GM23338 (cell line): ENCODE data around the gene CTNNA3. TPM values are rescaled to one million over a fixed set of nuclear protein-coding genes. Genes with fewer than 3 reads are reported as not detected.

Experiments used
- ATAC-seq: fragments of 200-7000 bp; cut with Tn5 transposase; 3 replicates; pipeline ENCODE4 v1.9.1; 2020
- DNase-seq: peaks from one replicate; pipeline ENCODE4 v3.0.0-alpha.2; 2015; ENCODE audit warnings: low spot score
- H2AFZ ChIP-seq: fragments of 200-600 bp; sonication (generic); 2 replicates; pipeline ENCODE4 v1.8.0; 2016; ENCODE audit warnings: antibody characterized with exemption, mild to moderate bottlenecking, moderate library complexity
- H3F3A ChIP-seq: fragments of 200-600 bp; sonication (generic); replicated peaks from 2 replicates; pipeline ENCODE4 v1.8.0; 2017; ENCODE audit warnings: antibody characterized with exemption, mixed run types, low read depth
- H3K27ac ChIP-seq: fragments of 200-600 bp; sonication (generic); 2 replicates; pipeline ENCODE4 v1.6.1; 2016; ENCODE audit warnings: low read depth
- H3K27me3 ChIP-seq: fragments of 200-600 bp; sonication (generic); 2 replicates; pipeline ENCODE4 v1.8.0; 2016; ENCODE audit warnings: mild to moderate bottlenecking, mixed run types, moderate library complexity; ENCODE audit not compliant: insufficient read depth
- H3K36me3 ChIP-seq: fragments of 200-600 bp; sonication (generic); 2 replicates; pipeline ENCODE4 v1.8.0; 2016; ENCODE audit warnings: mild to moderate bottlenecking; ENCODE audit not compliant: insufficient read depth
- H3K4me1 ChIP-seq: fragments of 200-600 bp; sonication (generic); 2 replicates; pipeline ENCODE4 v1.8.0; 2016; ENCODE audit warnings: mild to moderate bottlenecking, moderate library complexity; ENCODE audit not compliant: insufficient read depth
- H3K4me2 ChIP-seq: fragments of 200-600 bp; sonication (generic); 2 replicates; pipeline ENCODE4 v1.7.1; 2017; ENCODE audit warnings: mixed run types
- H3K4me3 ChIP-seq: fragments of 200-600 bp; sonication (generic); 2 replicates; pipeline ENCODE4 v1.6.1; 2016; ENCODE audit warnings: mixed run types
- H3K79me2 ChIP-seq: fragments of 200-600 bp; sonication (generic); replicated peaks from 2 replicates; pipeline ENCODE4 v1.8.0; 2017; ENCODE audit warnings: mild to moderate bottlenecking; ENCODE audit not compliant: insufficient read depth
- H3K9me2 ChIP-seq: fragments of 200-600 bp; sonication (generic); 2 replicates; pipeline ENCODE4 v1.8.0; 2017; ENCODE audit not compliant: insufficient read depth
- H4K20me1 ChIP-seq: fragments of 200-600 bp; sonication (generic); replicated peaks from 2 replicates; pipeline ENCODE4 v1.8.0; 2017; ENCODE audit warnings: mild to moderate bottlenecking; ENCODE audit not compliant: insufficient read depth
- H3K27ac Mint-ChIP-seq: 2 replicates; pipeline ENCODE4 v1.8.0; 2020; ENCODE audit warnings: inconsistent platforms, mild to moderate bottlenecking, moderate library complexity, mixed read lengths
- H3K27me3 Mint-ChIP-seq: 3 replicates; pipeline ENCODE4 v1.8.0; 2022; ENCODE audit warnings: low read depth, mild to moderate bottlenecking, moderate library complexity, mixed read lengths, inconsistent platforms; ENCODE audit not compliant: insufficient read depth, poor library complexity
- H3K36me3 Mint-ChIP-seq: 3 replicates; pipeline ENCODE4 v1.8.0; 2021; ENCODE audit warnings: low read depth, mild to moderate bottlenecking, inconsistent platforms, moderate library complexity, mixed read lengths
- H3K4me1 Mint-ChIP-seq: 3 replicates; pipeline ENCODE4 v1.8.0; 2020; ENCODE audit warnings: mild to moderate bottlenecking, inconsistent platforms, mixed read lengths
- H3K4me3 Mint-ChIP-seq: 3 replicates; pipeline ENCODE4 v1.8.0; 2021; ENCODE audit warnings: moderate library complexity, mild to moderate bottlenecking, inconsistent platforms, mixed read lengths
- H3K9me3 Mint-ChIP-seq: 3 replicates; pipeline ENCODE4 v1.8.0; 2020; ENCODE audit warnings: moderate library complexity, mild to moderate bottlenecking, inconsistent platforms, mixed read lengths
- CREB1 ChIP-seq: fragments of 250-450 bp; sonication (Bioruptor Pico); IDR thresholded peaks from 2 replicates; pipeline ENCODE4 v1.5.0; 2020; ENCODE audit warnings: low read depth, mild to moderate bottlenecking, moderate library complexity
- ETS1 ChIP-seq: IDR thresholded peaks from 2 replicates; pipeline ENCODE4 v1.6.1; 2016; ENCODE audit warnings: antibody characterized with exemption
- EZH2 ChIP-seq: fragments of 200-600 bp; sonication (generic); IDR thresholded peaks from one replicate; pipeline ENCODE4 v1.8.0; 2017; ENCODE audit warnings: antibody characterized with exemption, mild to moderate bottlenecking, low read depth; ENCODE audit not compliant: unreplicated experiment
- EZH2phosphoT487 ChIP-seq: fragments of 200-600 bp; sonication (generic); IDR thresholded peaks from one replicate; pipeline ENCODE4 v1.8.1; 2018; ENCODE audit warnings: antibody characterized with exemption; ENCODE audit not compliant: unreplicated experiment
- JUNB ChIP-seq: IDR thresholded peaks from one replicate; pipeline ENCODE4 v1.6.1; 2016; ENCODE audit warnings: antibody characterized with exemption; ENCODE audit not compliant: unreplicated experiment
- NANOG ChIP-seq: IDR thresholded peaks from 2 replicates; pipeline ENCODE4 v1.6.1; 2016; ENCODE audit warnings: antibody characterized with exemption, borderline replicate concordance
- STAT1 ChIP-seq: IDR thresholded peaks from one replicate; pipeline ENCODE4 v1.6.1; 2016; ENCODE audit warnings: antibody characterized with exemption; ENCODE audit not compliant: unreplicated experiment
- ZNF114 ChIP-seq: fragments of 250-450 bp; sonication (Bioruptor Pico); IDR thresholded peaks from 2 replicates; pipeline ENCODE4 v1.5.0; 2020; ENCODE audit warnings: mild to moderate bottlenecking, moderate library complexity
- ZNF331 ChIP-seq: fragments of 250-450 bp; sonication (Bioruptor Pico); IDR thresholded peaks from 2 replicates; pipeline ENCODE4 v1.5.0; 2020; ENCODE audit warnings: low read depth, mild to moderate bottlenecking, moderate library complexity
- polyA plus RNA-seq: library from polyadenylated mRNA; unstranded; fragments of >200 nt; fragmentation: Nextera tagmentation; extraction: Ambion mirVana; gene quantifications from 2 replicates; pipeline ENCODE4 v1.2.1, GENCODE V29; 2016
- total RNA-seq: library from RNA; depleted of rRNA; stranded (reverse); fragments of >200 nt; shearing (Covaris generic); gene quantifications from 2 replicates; pipeline ENCODE4 v1.2.3, GENCODE V29; 2014
- TF ChIP-seq, protein P1 (sequence below): IDR thresholded peaks from one replicate; pipeline ENCODE4 v1.6.1; 2018; ENCODE audit warnings: antibody characterized with exemption; ENCODE audit not compliant: unreplicated experiment
- TF ChIP-seq, protein P2 (sequence below), 2 experiments: fragments of 200-600 bp in 1 of 2; sonication (generic) in 1 of 2; conservative IDR thresholded peaks; 2 replicates each; pipeline versions ENCODE4 v1.5.1 to v1.6.1; 2016 to 2017; ENCODE audit warnings: antibody characterized with exemption in 2 of 2, low read depth in 2 of 2, mild to moderate bottlenecking in 2 of 2, moderate library complexity in 1 of 2

Gene CTNNA3
- total and polyA plus RNA-seq, 2 experiments from 2014 or later: 0.71 to 3.3 TPM

DNA sequence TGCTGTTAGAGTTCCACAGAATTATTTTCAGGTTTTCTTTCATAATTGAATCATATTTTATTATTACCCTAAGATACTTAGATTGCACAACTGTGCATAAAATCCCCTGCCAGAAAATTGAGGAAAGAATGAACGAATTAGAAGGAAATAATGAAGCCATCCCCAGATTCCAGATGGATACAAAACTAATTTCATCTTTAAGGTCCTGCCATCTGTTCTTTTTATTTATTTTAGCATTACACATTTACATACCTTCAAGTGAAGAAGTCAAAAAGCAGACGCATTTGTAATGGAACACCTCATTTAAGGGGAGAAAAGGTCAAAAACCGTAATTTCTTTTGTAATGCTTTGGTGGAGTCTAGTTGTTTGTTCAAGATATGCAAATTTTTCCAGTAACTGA, 847.1 kb downstream of the CTNNA3 start:
- no peaks in the 10 kb centered on the region for H4K20me1 ChIP-seq
- no peak overlapping the region for H3K27ac ChIP-seq
- TF ChIP-seq JUNB: no peak
- TF ChIP-seq ZNF331 (CRISPR knock-in tag): no peak
- no peak for TF ChIP-seq NANOG
- TF ChIP-seq ETS1: no peak
- no peak for TF ChIP-seq CREB1 (CRISPR knock-in tag)
- no peak for TF ChIP-seq EZH2
- TF ChIP-seq, protein P1, sequence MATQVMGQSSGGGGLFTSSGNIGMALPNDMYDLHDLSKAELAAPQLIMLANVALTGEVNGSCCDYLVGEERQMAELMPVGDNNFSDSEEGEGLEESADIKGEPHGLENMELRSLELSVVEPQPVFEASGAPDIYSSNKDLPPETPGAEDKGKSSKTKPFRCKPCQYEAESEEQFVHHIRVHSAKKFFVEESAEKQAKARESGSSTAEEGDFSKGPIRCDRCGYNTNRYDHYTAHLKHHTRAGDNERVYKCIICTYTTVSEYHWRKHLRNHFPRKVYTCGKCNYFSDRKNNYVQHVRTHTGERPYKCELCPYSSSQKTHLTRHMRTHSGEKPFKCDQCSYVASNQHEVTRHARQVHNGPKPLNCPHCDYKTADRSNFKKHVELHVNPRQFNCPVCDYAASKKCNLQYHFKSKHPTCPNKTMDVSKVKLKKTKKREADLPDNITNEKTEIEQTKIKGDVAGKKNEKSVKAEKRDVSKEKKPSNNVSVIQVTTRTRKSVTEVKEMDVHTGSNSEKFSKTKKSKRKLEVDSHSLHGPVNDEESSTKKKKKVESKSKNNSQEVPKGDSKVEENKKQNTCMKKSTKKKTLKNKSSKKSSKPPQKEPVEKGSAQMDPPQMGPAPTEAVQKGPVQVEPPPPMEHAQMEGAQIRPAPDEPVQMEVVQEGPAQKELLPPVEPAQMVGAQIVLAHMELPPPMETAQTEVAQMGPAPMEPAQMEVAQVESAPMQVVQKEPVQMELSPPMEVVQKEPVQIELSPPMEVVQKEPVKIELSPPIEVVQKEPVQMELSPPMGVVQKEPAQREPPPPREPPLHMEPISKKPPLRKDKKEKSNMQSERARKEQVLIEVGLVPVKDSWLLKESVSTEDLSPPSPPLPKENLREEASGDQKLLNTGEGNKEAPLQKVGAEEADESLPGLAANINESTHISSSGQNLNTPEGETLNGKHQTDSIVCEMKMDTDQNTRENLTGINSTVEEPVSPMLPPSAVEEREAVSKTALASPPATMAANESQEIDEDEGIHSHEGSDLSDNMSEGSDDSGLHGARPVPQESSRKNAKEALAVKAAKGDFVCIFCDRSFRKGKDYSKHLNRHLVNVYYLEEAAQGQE: no peak
- no peak for TF ChIP-seq EZH2phosphoT487
- TF ChIP-seq, protein P2, sequence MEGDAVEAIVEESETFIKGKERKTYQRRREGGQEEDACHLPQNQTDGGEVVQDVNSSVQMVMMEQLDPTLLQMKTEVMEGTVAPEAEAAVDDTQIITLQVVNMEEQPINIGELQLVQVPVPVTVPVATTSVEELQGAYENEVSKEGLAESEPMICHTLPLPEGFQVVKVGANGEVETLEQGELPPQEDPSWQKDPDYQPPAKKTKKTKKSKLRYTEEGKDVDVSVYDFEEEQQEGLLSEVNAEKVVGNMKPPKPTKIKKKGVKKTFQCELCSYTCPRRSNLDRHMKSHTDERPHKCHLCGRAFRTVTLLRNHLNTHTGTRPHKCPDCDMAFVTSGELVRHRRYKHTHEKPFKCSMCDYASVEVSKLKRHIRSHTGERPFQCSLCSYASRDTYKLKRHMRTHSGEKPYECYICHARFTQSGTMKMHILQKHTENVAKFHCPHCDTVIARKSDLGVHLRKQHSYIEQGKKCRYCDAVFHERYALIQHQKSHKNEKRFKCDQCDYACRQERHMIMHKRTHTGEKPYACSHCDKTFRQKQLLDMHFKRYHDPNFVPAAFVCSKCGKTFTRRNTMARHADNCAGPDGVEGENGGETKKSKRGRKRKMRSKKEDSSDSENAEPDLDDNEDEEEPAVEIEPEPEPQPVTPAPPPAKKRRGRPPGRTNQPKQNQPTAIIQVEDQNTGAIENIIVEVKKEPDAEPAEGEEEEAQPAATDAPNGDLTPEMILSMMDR (conservative IDR thresholded peaks at IDR 0.05; ENCODE audit: low read depth in 2 of 2): no peak
- no peak for TF ChIP-seq STAT1
- TF ChIP-seq ZNF114 (CRISPR knock-in tag): no peak

More for the DNA sequence above, 847.1 kb downstream of the CTNNA3 start:
- Mint-ChIP-seq H3K4me3 (no peak overlapping the region), H3K9me3 (no peaks in the 10 kb centered on the region), H3K27ac (no peak overlapping the region), H3K4me1 (peaks cover 7% of the 10 kb centered on the region; the same call in 2 of the 3 replicates), H3K36me3 (no peaks in the 10 kb centered on the region), H3K27me3 (no peaks in the 10 kb centered on the region)
- H3K79me2 ChIP-seq: no peaks in the 10 kb centered on the region
- no peak overlapping the region for H2AFZ ChIP-seq
- DNase-seq (no peak), ATAC-seq (no peak)
- no peak overlapping the region for H3K4me2 ChIP-seq
- H3K9me2 ChIP-seq: no peaks in the 10 kb centered on the region; the same call in 1 of the 2 replicates
- no peaks in the 10 kb centered on the region for H3F3A ChIP-seq
- no peaks in the 10 kb centered on the region for H3K27me3 ChIP-seq
- H3K4me3 ChIP-seq: no peak overlapping the region
- peaks cover 25% of the 10 kb centered on the region for H3K4me1 ChIP-seq
- no peaks in the 10 kb centered on the region for H3K36me3 ChIP-seq
